GM19372 (cell line): Measurements from ENCODE around the gene ATP5F1B.

Experiments
- ATAC-seq: cut with Tn5 transposase; IDR thresholded peaks from one replicate; pipeline ENCODE4 v1.9.1; 2021; ENCODE audit warnings: mild to moderate bottlenecking, low read depth, moderate library complexity; ENCODE audit not compliant: unreplicated experiment

ATP5F1B gene

DNA sequence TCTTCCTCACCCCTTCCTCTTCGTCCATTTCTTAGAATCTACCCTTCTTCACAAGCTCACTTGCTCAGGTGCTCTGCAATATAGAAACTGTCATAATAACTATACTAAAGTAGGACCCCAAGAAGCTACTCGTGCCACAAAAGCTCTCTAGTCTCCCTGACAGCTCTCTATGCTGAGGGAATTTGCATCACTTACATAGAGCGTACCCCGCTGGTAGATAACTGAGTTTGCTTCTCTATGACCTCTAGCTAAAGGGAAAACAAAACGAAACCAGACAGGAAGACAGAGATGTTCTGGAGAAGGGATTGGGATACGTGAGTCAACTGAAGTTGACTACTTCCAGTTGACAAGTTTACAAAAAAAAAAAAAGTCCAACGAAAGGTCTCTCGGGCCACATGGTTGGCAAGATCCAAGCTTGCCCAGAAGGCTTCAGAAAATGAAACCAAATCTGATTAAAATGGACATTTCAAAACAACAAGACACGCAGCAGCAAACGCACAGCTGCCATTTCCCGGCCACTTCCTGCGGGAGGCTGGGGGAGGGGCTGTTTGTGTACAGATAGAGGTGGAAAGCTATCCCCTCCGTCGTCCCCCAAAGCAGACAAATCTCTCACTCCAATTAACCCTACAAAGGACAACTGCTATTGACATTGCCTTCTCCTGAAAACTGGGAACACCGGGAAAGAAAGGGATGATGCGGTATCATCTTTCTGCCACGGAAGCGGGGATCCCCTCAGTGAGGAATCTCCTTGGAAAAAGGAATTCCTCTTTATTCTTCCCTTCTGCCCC, 16.9 kb downstream of the ATP5F1B start:
- no peak for ATAC-seq

DNA sequence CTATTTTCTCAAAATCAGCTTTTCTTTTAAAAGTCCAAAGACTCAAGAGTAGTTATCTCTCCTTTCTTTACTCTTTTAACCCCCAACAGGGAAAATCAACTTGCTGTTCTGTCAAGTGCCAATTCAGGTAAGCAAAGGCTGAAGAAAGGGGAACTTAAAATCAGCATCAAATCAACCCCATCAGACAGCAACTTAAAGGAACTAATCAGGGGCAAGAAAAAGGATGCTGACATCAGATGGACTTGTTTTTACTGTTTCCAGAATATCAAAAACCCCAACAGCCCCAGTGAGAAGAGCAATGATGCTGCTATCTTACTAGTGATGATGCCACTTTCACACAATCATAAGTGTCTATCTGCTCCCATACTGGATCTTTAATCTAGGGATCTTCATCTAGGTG, 19.1 kb downstream of the ATP5F1B start:
- no peak for ATAC-seq

DNA sequence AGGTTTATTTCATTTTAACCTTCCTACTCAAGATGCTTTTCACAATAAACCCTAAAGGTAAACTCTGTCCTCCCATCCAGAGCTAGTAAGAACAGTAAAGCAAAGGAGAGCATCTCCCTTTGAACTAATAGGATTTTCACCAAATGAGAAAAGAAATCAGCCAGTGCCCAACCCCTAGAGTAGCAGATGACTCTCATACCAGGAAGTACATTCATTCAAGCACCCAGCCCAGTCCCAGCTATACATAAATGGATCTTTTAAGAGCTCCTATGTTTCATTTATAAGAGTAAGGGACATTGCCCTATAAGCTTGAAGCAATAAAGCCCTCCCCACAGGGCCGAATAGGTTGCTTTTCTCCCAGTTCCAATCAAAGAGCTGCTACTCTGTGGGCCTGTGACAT, 23.2 kb downstream of the ATP5F1B start:
- ATAC-seq, result no peak

DNA sequence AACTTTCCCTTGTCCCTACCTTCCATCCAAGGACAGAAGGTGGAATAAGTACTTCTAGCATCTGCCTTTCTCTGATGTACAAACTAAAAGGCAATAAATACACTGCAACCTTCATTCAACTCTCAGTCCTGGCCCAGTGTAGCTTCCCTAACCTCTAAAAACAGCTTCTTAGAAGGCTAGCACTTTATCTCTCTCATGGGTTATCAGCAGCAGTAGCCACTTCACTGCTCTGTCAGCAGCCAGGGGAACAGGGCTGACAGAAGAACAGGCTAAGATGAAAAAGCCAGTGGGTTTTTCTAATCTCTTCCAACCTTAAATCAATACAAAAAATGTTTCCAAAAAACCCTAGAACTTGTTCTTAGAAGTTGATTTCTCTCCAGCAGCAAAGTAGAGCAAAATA, 28.9 kb downstream of the ATP5F1B start:
- no peak for ATAC-seq

DNA sequence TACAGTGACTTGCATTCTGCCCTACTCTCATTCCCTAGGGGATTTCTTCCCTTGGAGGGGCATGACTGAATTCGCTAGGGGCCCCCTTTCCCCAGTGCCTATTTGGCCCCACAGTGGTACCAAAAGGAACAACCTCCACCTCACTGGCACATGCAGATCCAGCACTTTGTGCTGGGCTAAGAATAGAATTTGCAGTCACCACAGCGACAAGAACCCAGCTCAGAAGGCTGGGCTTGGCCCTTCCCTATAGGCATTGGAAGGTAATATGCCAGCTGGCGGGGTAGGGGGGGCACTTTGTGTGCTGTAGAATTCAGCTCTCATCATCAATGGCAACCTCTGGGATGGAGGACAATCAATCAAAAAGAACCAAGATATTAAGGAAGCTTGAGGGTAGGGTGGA, 29.5 kb downstream of the ATP5F1B start:
- no peak for ATAC-seq

DNA sequence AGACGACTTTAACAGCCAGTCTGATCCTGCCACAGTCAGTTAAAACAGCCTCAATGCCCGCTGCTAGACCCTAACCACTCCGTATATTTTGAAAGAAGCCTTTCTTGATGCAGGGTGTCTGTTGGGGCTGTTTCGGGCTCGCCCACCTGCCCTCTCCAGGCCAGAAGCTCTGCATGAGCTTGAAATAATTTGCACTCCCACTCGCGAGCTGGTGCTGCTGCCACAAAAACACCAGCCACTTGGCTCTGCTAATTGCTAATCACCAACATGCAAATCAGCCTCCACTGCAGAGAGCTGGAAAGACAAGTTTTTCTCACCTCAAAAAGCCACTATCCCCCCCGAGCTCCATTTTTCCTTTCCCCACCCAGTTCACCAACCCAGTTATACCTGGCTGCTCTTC, 31.2 kb downstream of the ATP5F1B start:
- ATAC-seq, result no peak

DNA sequence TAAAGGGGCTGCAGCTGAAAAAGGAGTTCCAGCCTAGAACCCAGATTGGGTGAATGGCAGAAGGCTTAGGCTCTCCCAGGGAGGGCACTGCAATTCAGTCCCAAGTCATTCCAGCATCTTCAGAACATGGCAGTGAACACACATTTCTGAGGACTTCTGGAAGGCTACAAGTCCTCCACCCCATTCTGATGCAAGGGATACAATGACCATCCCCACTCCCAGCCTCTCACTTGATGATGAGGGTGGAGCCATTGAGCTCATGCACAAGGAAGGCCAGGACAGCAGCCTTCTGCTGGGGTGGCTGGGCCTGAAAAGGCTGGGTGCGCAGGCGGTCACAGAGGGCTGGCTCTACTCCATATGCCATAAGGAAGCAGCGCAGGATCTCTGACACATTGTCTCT, 41.4 kb downstream of the ATP5F1B start:
- ATAC-seq, result no peak

DNA sequence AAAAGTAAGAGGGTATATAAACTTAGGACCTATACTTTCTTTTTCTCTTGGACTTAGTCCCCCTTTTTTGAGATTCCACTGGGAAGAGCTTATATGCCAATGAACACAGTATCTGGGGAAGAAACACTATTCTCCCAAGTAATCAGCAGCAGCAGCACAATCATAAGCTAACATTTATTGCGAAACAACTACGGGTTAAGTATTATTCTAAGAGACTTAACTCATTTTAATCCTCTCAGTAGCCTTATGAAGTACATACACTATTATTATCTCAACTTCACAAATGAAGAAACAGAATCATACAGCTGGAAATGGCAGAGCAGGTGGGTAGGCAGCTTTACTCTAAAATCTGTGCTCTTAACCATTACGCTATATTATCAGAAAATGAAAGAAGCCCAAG, 43.5 kb downstream of the ATP5F1B start:
- ATAC-seq, result no peak

DNA sequence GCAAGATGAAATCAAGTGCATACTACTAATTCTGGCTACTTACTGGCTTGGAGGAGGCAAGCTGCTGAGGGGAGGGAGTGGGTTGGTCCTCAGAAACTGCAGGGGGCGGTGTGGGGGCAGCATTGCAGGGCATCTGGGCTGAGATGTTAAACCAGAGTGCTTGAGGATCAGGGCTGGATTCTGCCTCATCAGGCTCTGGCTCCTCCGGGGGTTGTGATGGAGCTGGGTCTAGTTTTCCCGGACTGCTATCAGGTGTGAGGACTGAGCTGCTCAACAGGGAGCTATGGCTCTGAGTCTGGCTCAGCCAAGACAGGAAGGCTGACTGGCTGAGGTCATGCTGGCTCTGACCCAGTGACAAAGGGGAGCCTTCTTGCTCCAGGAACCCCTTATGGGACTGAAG, 44.3 kb downstream of the ATP5F1B start:
- no peak for ATAC-seq

DNA sequence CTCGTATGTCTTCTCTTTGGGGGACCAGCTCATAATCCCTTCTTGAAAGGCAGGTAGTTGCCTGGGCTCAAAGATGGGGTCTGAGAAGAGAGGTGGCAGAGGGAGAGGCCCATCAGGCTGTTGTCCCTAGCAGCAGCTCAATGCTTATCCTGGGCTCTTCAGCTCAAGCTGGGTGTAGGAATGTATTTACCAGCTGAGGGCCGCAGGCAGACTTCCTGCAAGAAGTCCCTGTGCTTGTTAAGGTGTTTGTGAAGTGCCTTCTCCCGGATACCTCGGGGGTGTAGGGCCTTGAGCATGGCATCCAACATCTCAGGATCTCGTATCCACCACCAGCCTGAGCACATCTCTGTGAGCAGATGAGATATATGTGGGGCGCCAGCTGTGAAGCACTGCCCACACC, 45.0 kb downstream of the ATP5F1B start:
- no peak for ATAC-seq

DNA sequence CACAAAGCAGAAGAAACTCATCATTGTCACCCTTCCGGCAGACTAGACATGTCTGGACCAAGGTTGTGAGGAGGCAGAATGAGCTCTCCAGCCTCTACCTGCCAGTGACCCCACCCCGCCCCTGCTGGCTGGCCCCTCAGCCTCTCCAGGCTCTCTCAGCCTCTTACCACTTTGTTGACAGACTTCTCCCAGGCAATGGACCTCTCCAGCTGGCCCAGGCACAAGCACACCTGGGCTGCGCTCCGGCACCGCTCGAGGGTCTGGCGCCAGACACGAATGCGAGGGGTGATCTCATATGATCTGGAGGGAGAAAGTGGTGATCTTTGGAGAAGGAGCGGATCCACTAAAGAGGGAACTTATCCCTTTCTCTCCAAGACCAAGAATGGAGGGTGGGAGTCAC, 46.0 kb downstream of the ATP5F1B start:
- ATAC-seq, result no peak

DNA sequence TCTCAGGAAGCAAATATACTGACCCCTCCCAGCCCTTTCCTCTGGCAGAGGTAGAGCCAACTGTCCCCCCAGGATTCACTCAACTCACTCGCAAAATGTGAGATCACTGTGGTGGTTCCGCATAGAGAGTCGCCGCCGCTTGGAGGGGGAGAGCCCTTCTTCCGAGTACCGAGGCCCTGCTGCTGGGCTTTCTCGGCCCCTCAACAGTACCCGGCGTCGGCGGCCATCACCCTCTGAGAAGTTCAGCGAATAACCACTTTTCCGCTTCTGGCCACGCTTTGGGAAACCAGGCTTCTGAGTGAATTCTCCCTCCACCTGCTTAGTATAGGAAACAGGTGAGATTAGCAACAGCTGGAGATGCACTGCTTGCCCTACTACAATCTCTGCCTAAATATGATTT, 46.7 kb downstream of the ATP5F1B start:
- no peak for ATAC-seq

DNA sequence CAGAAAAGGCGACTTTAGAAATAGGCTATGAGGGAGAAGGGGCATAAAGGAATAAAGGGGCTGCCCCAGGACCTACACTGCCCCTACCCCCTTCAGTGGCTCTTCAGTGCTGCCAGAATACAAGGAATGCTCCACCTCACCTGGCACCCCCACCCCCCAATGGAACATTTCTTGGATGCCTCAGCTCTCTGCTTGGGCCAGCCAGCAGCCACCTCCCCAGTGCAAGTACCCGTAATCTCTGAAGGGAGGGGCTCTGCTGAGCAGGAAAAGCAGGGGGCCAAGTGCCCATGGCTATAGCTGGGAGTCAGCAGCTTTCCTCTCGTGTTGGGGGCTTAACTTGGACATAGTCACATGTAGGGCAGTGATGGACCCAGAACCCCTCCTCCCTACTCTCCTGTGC, 49.0 kb downstream of the ATP5F1B start:
- no peak for ATAC-seq

DNA sequence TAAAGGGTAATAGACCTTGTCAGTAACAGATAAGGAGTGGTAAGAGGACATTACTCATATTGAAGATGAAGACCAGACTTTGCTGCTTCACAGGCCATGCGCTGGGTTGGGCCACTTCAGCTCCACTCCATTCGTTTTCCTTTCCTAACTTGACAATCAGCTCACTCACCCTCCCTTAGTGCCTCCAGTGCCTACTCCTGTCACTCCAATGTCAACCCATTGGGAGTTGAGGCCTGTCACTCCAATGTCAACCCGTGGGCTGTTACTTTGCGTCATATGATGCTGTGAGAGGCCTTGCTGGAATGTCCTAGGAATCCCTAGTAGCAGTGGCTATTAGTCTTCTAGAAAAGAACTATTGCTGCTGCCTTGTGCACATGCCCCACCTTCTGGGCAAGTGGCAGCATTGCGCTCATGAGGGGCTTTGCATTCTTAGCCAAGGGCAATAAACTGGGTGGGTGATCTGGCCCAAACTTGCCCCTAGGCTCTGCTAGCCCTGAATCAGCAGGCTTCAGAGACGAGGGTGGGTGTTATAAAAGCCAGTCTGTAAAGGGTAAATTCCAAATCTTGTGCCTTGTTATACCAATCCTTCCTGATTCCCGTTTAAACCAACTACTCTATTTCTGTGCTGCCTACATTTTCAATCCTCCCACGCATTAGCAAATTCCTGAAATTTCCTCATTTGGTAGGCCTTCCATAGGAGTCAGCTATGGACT, 51.7 kb downstream of the ATP5F1B start:
- no peak for ATAC-seq

DNA sequence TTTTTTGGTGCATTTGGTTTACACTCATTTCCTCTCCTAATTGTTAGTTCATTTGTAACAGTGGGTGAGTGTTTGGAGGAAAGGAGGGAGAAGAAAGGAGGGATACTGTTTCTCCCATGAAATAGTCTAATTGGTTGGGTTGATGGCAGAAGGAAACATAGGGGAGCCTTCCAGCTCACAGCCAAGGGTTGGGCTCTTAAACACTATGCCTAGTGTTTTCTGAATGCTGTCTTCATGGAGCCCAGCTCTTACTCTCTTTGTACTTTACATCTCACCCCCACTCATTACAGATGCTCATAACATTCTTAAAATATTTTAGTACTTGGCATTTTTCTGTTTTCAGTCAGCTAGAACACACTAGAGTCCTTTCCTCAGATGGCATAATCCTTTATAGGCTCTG, 53.8 kb downstream of the ATP5F1B start:
- ATAC-seq, result no peak

DNA sequence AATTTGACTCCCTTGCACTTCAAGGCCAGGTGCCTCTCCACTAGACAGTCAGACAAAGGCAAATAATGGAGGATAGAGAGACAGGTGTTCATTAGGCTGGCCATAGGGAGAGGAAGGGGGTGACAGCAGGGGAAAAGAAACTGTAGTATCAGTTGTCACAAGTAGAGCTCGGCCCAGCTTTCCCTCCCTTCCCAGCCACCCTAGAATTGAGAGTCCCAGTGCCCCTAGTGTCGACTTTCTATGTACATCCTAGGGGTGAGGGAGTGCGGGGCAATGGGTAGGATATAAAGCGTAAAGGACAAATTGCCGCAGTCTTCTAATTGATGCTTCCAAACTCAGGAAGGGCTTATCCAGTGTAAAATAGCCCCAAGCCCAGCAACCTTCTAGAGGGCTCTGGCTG, 54.7 kb downstream of the ATP5F1B start:
- ATAC-seq, result no peak

DNA sequence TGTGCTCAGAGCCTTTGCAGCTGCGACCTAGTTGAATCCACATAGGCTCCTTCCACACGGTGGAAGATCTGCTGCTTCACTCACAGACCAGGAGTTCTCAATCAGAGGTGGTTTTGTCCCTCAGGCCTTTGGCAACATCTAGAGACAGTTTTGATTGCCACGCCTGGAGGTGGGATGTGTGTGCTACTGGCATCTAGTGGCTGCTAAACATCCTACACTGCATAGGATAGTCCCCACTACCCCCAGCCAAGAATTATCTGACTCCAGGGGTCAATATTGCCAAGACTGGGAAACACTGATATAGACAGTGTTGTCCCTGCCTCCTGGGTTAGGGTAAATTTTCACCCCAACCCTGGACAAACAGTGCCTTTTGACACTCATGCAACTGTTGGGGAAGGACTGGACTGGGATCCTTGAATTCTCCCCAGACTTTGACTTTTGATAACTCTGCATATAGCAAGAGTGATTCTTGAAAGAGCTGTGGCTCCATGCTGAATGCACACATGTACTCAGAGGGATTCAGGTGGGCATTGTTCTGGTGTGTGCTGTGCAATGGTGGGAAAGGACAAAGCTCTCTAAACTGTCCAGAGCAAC, 55.5 kb downstream of the ATP5F1B start:
- ATAC-seq, result no peak

DNA sequence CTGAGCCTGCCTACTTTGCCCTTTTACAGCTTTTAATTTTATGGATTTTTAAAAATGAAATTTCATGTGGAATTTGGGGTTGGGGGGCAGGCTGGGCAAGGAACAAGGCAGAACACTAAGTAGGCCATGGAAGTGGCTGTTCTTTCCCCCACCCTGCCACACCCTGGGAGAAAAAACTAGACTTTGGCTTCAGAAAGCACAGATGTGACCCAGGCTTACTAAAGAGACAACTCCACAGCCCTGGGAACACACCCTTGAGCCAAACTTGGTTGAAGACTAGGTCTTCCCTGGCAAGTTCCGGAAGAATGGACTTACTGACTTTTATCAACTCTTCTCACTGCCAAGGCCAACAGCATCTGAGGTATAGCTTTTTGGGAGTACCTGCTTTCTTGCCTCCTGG, 56.0 kb downstream of the ATP5F1B start:
- ATAC-seq, result no peak
